Raji (cell line): ENCODE results near the gene RNF39.

Experiments used
- POLR2A ChIP-seq: IDR thresholded peaks from 2 replicates; pipeline ENCODE4 v1.6.1; 2011; ENCODE audit warnings: low read depth, low read length, control low read depth; ENCODE audit not compliant: insufficient read depth

RNF39 gene

GRCh38 chr6:30075094-30075789, at the start of gene RNF39:
RNF39 (minus strand) TSS chr6:30075769; CDS start chr6:30075585, 184 bp downstream.
- no peak for TF ChIP-seq POLR2A

GRCh38 chr6:30122515-30122914, 46.9 kb upstream of the RNF39 start:
- no peak for TF ChIP-seq POLR2A

GRCh38 chr6:30121446-30122366, 46.1 kb upstream of the RNF39 start:
- TF ChIP-seq POLR2A: no peak

GRCh38 chr6:30116724-30117123, 41.2 kb upstream of the RNF39 start:
- no peak for TF ChIP-seq POLR2A

- TF ChIP-seq POLR2A: no peak
Observed at GRCh38 chr6:30113841-30114240, 38.3 kb upstream of the RNF39 start.

- TF ChIP-seq POLR2A: no peak
Observed at GRCh38 chr6:30113003-30113759, 37.6 kb upstream of the RNF39 start, which contains the start of gene TRIM31. TRIM31 (minus strand) TSS chr6:30113090; CDS start chr6:30112805, 285 bp downstream.

- TF ChIP-seq POLR2A: no peak
Observed at GRCh38 chr6:30112402-30112994, 36.9 kb upstream of the RNF39 start.

GRCh38 chr6:30111266-30111856, 35.8 kb upstream of the RNF39 start:
- TF ChIP-seq POLR2A: no peak

- TF ChIP-seq POLR2A: no peak
Observed at GRCh38 chr6:30104661-30105060, 29.1 kb upstream of the RNF39 start.

- TF ChIP-seq POLR2A: no peak
Observed at GRCh38 chr6:30103872-30104179, 28.3 kb upstream of the RNF39 start.

GRCh38 chr6:30102970-30103871, 27.7 kb upstream of the RNF39 start:
- TF ChIP-seq POLR2A: 0 out of 2 replicates have a peak, but pooled peaks have one; percentile 28

GRCh38 chr6:30102414-30102969, 26.9 kb upstream of the RNF39 start:
- no peak for TF ChIP-seq POLR2A

GRCh38 chr6:30101444-30102413, 26.2 kb upstream of the RNF39 start:
- peak; percentile 71 for TF ChIP-seq POLR2A
